ENCODE measurements around the gene SNN. TPM values are rescaled to one million over a fixed set of nuclear protein-coding genes. Genes with fewer than 3 reads are reported as not detected.

The SNN gene
- total RNA-seq, 6 experiments from 2014 or later = 3.5 to 7.9 (median 5.6) TPM

- ATAC-seq (no peak), DNase-seq (no peak)
- peaks cover 0 to 17% (median 7%) of the 10 kb centered on the region in 4 donors for H3K4me1 ChIP-seq
- intact Hi-C loops (cut with DNase I) = no loop called here
- no peak overlapping the region for H3K27ac ChIP-seq
- H3K9me3 ChIP-seq = no peaks in the 10 kb centered on the region
- no peaks in the 10 kb centered on the region for H3K36me3 ChIP-seq
- H3K27me3 ChIP-seq = no peaks in the 10 kb centered on the region
- 60% methylated on average over 12 of the region's 14 CpGs for WGBS (ENCODE audit: insufficient coverage, low coverage, low lambda C conversion rate, missing lambda C conversion rate)
- no peak overlapping the region for H3K4me3 ChIP-seq
- TF ChIP-seq CTCF (IDR thresholded peaks at IDR 0.05) (no peak), POLR2A (IDR thresholded peaks at IDR 0.05) (no peak)
These were observed 32.0 kb upstream of the SNN start for GRCh38 chr16:11636172-11636721.

- intact Hi-C loops (cut with DNase I) = no loop called here
- Histone ChIP-seq H3K4me1 (peaks cover 0 to 17% (median 9%) of the 10 kb centered on the region in 4 donors), H3K27me3 (no peaks in the 10 kb centered on the region), H3K9me3 (no peaks in the 10 kb centered on the region), H3K27ac (no peak overlapping the region), H3K36me3 (no peaks in the 10 kb centered on the region), H3K4me3 (no peak overlapping the region)
- 53% methylated on average over 3 of the region's 5 CpGs for WGBS (ENCODE audit: insufficient coverage, low coverage, low lambda C conversion rate, missing lambda C conversion rate)
- DNase-seq (no peak), ATAC-seq (no peak)
- no peak for TF ChIP-seq CTCF (IDR thresholded peaks at IDR 0.05)
- no peak for TF ChIP-seq POLR2A (IDR thresholded peaks at IDR 0.05)
These were observed 30.9 kb upstream of the SNN start for GRCh38 chr16:11637320-11637719.

- no peak overlapping the region for H3K27ac ChIP-seq
- no peaks in the 10 kb centered on the region for H3K36me3 ChIP-seq
- no peak overlapping the region for H3K4me3 ChIP-seq
- no peak for TF ChIP-seq POLR2A (IDR thresholded peaks at IDR 0.05)
- TF ChIP-seq CTCF (IDR thresholded peaks at IDR 0.05) = no peak
- H3K9me3 ChIP-seq = no peaks in the 10 kb centered on the region
- DNase-seq (no peak), ATAC-seq (no peak)
- WGBS (ENCODE audit: insufficient coverage, low coverage, low lambda C conversion rate, missing lambda C conversion rate) = 92% methylated on average over 2 of the region's 4 CpGs
- no peaks in the 10 kb centered on the region for H3K27me3 ChIP-seq
- intact Hi-C loops (cut with DNase I) = no loop called here
- peaks cover 0 to 17% (median 9%) of the 10 kb centered on the region in 4 donors for H3K4me1 ChIP-seq
These were observed 30.1 kb upstream of the SNN start for GRCh38 chr16:11638140-11638539.

GRCh38 chr16:11639008-11639562, 29.2 kb upstream of the SNN start:
- no peak for DNase-seq
- no peaks in the 10 kb centered on the region for H3K27me3 ChIP-seq
- no peak overlapping the region for H3K4me3 ChIP-seq
- H3K27ac ChIP-seq = no peak overlapping the region
- no peaks in the 10 kb centered on the region for H3K9me3 ChIP-seq
- intact Hi-C loops (cut with DNase I) = no loop called here
- no peaks in the 10 kb centered on the region for H3K36me3 ChIP-seq
- TF ChIP-seq POLR2A (IDR thresholded peaks at IDR 0.05) = no peak
- TF ChIP-seq CTCF (IDR thresholded peaks at IDR 0.05) = no peak
- H3K4me1 ChIP-seq = peaks cover 0 to 17% (median 9%) of the 10 kb centered on the region in 4 donors
- ATAC-seq = no peak
- 43% methylated on average over 4 of the region's 4 CpGs for WGBS (ENCODE audit: insufficient coverage, low coverage, low lambda C conversion rate, missing lambda C conversion rate)
